Measurements from ENCODE around the gene STOM.

The STOM gene

GRCh38 chr9:121371495-121372061 is 1.5 kb upstream of the STOM start:
- DNase-seq (ENCODE audit: low spot score), result no peak

- DNase-seq (ENCODE audit: low spot score), result no peak
Measured at GRCh38 chr9:121368745-121369144, 1.3 kb downstream of the STOM start.

GRCh38 chr9:121368138-121368522 is 1.9 kb downstream of the STOM start:
- DNase-seq (ENCODE audit: low spot score), result no peak

GRCh38 chr9:121367306-121368137 is 2.5 kb downstream of the STOM start:
- DNase-seq (ENCODE audit: low spot score), result peak; percentile 27

- DNase-seq (ENCODE audit: low spot score), result no peak
Measured at GRCh38 chr9:121366611-121367192, 3.3 kb downstream of the STOM start.

- DNase-seq (ENCODE audit: low spot score), result no peak
Measured at GRCh38 chr9:121365564-121365963, 4.5 kb downstream of the STOM start.

GRCh38 chr9:121364886-121365285 is 5.2 kb downstream of the STOM start:
- no peak for DNase-seq (ENCODE audit: low spot score)

GRCh38 chr9:121364077-121364476 is 6.0 kb downstream of the STOM start:
- no peak for DNase-seq (ENCODE audit: low spot score)

GRCh38 chr9:121363622-121363961 is 6.5 kb downstream of the STOM start:
- no peak for DNase-seq (ENCODE audit: low spot score)

GRCh38 chr9:121362813-121363621 is 7.0 kb downstream of the STOM start:
- peak; percentile 64 for DNase-seq (ENCODE audit: low spot score)

- DNase-seq (ENCODE audit: low spot score), result peak; percentile 61
Measured at GRCh38 chr9:121360601-121361374, 9.3 kb downstream of the STOM start.

GRCh38 chr9:121359351-121360294 is 10.4 kb downstream of the STOM start:
- peak; percentile 7 for DNase-seq (ENCODE audit: low spot score)

- no peak for DNase-seq (ENCODE audit: low spot score)
Measured at GRCh38 chr9:121358751-121359150, 11.3 kb downstream of the STOM start.

- DNase-seq (ENCODE audit: low spot score), result no peak
Measured at GRCh38 chr9:121357011-121357410, 13.0 kb downstream of the STOM start.

GRCh38 chr9:121354762-121355161 is 15.3 kb downstream of the STOM start:
- DNase-seq (ENCODE audit: low spot score), result no peak

- no peak for DNase-seq (ENCODE audit: low spot score)
Measured at GRCh38 chr9:121354141-121354540, 15.9 kb downstream of the STOM start.

GRCh38 chr9:121353241-121354061 is 16.6 kb downstream of the STOM start:
- no peak for DNase-seq (ENCODE audit: low spot score)

- DNase-seq (ENCODE audit: low spot score), result peak; percentile 75
Measured at GRCh38 chr9:121350993-121351561, 19.0 kb downstream of the STOM start.

GRCh38 chr9:121350036-121350435 is 20.0 kb downstream of the STOM start:
- no peak for DNase-seq (ENCODE audit: low spot score)
